ENCODE data around the gene VPS52. TPM values are rescaled to one million over a fixed set of nuclear protein-coding genes. Genes with fewer than 3 reads are reported as not detected.

Gene VPS52
- total RNA-seq, 1 donor from 2014 or later, result 28.7 TPM

GRCh38 chr6:33213166-33213988 is 58.3 kb downstream of the VPS52 start:
- Mint-ChIP-seq H3K36me3 (peaks cover 17% of the 10 kb centered on the region), H3K4me3 (peak overlapping the region; percentile 85), H3K9me3 (no peaks in the 10 kb centered on the region), H3K27me3 (ENCODE audit: insufficient read depth, low read depth) (peaks cover 16% of the 10 kb centered on the region), H3K4me1 (peaks cover 64% of the 10 kb centered on the region), H3K27ac (peak overlapping the region; percentile 94)
- Histone ChIP-seq H3F3A (ENCODE audit: low read depth) (peaks cover 31% of the 10 kb centered on the region), H3K4me1 (peaks cover 20% of the 10 kb centered on the region), H3K9me3 (ENCODE audit: low read depth) (no peaks in the 10 kb centered on the region), H3K36me3 (no peaks in the 10 kb centered on the region), H3K4me2 (peak overlapping the region; percentile 86), H3K9ac (peak overlapping the region; percentile 44), H3K4me3 (peak overlapping the region; percentile 59), H3K27ac (no peak overlapping the region), H2AFZ (replicated peaks) (peak overlapping the region; percentile 89), H3K79me2 (ENCODE audit: low read depth) (peaks cover 10% of the 10 kb centered on the region), H3K27me3 (peaks cover 75% of the 10 kb centered on the region), H4K20me1 (ENCODE audit: low read depth) (peaks cover 42% of the 10 kb centered on the region)
- TF ChIP-seq CTCF (IDR thresholded peaks at IDR 0.05) (no peak), EZH2phosphoT487 (IDR thresholded peaks at IDR 0.05) (no peak), EZH2 (IDR thresholded peaks at IDR 0.05) (no peak)
- peak; percentile 63 for DNase-seq (ENCODE audit: low spot score)

- H3K27ac ChIP-seq, result no peak overlapping the region
- TF ChIP-seq EZH2phosphoT487 (IDR thresholded peaks at IDR 0.05) (no peak), EZH2 (IDR thresholded peaks at IDR 0.05) (no peak), CTCF (IDR thresholded peaks at IDR 0.05) (no peak)
- Mint-ChIP-seq H3K36me3 (peaks cover 17% of the 10 kb centered on the region), H3K9me3 (no peaks in the 10 kb centered on the region), H3K4me3 (peak overlapping the region; percentile 85), H3K27ac (peak overlapping the region; percentile 87), H3K4me1 (peaks cover 60% of the 10 kb centered on the region), H3K27me3 (ENCODE audit: insufficient read depth, low read depth) (peaks cover 16% of the 10 kb centered on the region)
- peaks cover 31% of the 10 kb centered on the region for H3F3A ChIP-seq (ENCODE audit: low read depth)
- H3K36me3 ChIP-seq, result no peaks in the 10 kb centered on the region
- H3K79me2 ChIP-seq (ENCODE audit: low read depth), result peaks cover 15% of the 10 kb centered on the region
- H3K4me2 ChIP-seq, result peak overlapping the region; percentile 86
- no peak for DNase-seq (ENCODE audit: low spot score)
- peaks cover 70% of the 10 kb centered on the region for H3K27me3 ChIP-seq
- no peak overlapping the region for H3K9ac ChIP-seq
- H3K9me3 ChIP-seq (ENCODE audit: low read depth), result no peaks in the 10 kb centered on the region
- H3K4me3 ChIP-seq, result peak overlapping the region; percentile 59
- no peak overlapping the region for H2AFZ ChIP-seq (replicated peaks)
- peaks cover 42% of the 10 kb centered on the region for H4K20me1 ChIP-seq (ENCODE audit: low read depth)
- H3K4me1 ChIP-seq, result peaks cover 20% of the 10 kb centered on the region
Observed at GRCh38 chr6:33212857-33213165, 58.9 kb downstream of the VPS52 start.

GRCh38 chr6:33211666-33212422 is 59.8 kb downstream of the VPS52 start:
- H3K27ac ChIP-seq, result no peak overlapping the region
- no peak overlapping the region for H2AFZ ChIP-seq (replicated peaks)
- no peaks in the 10 kb centered on the region for H3K9me3 ChIP-seq (ENCODE audit: low read depth)
- H3K9me3 Mint-ChIP-seq, result no peaks in the 10 kb centered on the region
- no peaks in the 10 kb centered on the region for H3K36me3 ChIP-seq
- H3K9ac ChIP-seq, result no peak overlapping the region
- peaks cover 17% of the 10 kb centered on the region for H3K36me3 Mint-ChIP-seq
- DNase-seq (ENCODE audit: low spot score), result peak; percentile 42
- H3K4me1 Mint-ChIP-seq, result peaks cover 58% of the 10 kb centered on the region
- no peak overlapping the region for H3K4me2 ChIP-seq
- peaks cover 20% of the 10 kb centered on the region for H3K79me2 ChIP-seq (ENCODE audit: low read depth)
- TF ChIP-seq CTCF (IDR thresholded peaks at IDR 0.05) (peak; percentile 29), EZH2phosphoT487 (IDR thresholded peaks at IDR 0.05) (no peak)
- peaks cover 42% of the 10 kb centered on the region for H4K20me1 ChIP-seq (ENCODE audit: low read depth)
- H3K27ac Mint-ChIP-seq, result no peak overlapping the region
- peaks cover 33% of the 10 kb centered on the region for H3F3A ChIP-seq (ENCODE audit: low read depth)
- H3K27me3 Mint-ChIP-seq (ENCODE audit: insufficient read depth, low read depth), result peaks cover 16% of the 10 kb centered on the region
- H3K4me3 Mint-ChIP-seq, result peak overlapping the region; percentile 85
- H3K27me3 ChIP-seq, result peaks cover 60% of the 10 kb centered on the region
- no peak overlapping the region for H3K4me3 ChIP-seq
- peaks cover 22% of the 10 kb centered on the region for H3K4me1 ChIP-seq
